K562 (cell line): Measurements from ENCODE around the gene QSOX2. TPM values are rescaled to one million over a fixed set of nuclear protein-coding genes. Genes with fewer than 3 reads are reported as not detected.

Experiments
- AFF1 ChIP-seq, 2 experiments: fragments of 450-650 bp; IDR thresholded peaks; 2 replicates each; pipeline ENCODE4 v1.6.1; 2018; ENCODE audit warnings: mild to moderate bottlenecking in 2 of 2, low read depth in 1 of 2; ENCODE audit not compliant: partially characterized antibody in 2 of 2
- E2F4 ChIP-seq: sonication (generic); formaldehyde crosslinking; IDR thresholded peaks from 2 replicates; pipeline ENCODE4 v1.8.0; 2022; ENCODE audit warnings: mild to moderate bottlenecking, low read depth, missing genetic modification reagents
- HDAC1 ChIP-seq, 2 experiments: fragments of 450-650 bp; IDR thresholded peaks; 2 replicates each; pipeline ENCODE4 v1.6.1; 2016 to 2017; ENCODE audit warnings: inconsistent platforms in 1 of 2, mild to moderate bottlenecking in 1 of 2, moderate library complexity in 1 of 2
- JUND ChIP-seq, 2 experiments: IDR thresholded peaks; 2 replicates in 1 of 2; 3 replicates in 1 of 2; pipeline ENCODE4 v1.6.1; 2011; ENCODE audit warnings: borderline replicate concordance in 2 of 2, low read depth in 2 of 2, low read length in 2 of 2, improper control_type of control experiment in 1 of 2, missing biosample characterization in 1 of 2, missing genetic modification characterization in 1 of 2, missing genetic modification reagents in 1 of 2
- KDM1A ChIP-seq, 2 experiments: fragments of 450-650 bp; IDR thresholded peaks; 2 replicates each; pipeline ENCODE4 v1.6.1; 2016; ENCODE audit warnings: mild to moderate bottlenecking in 2 of 2
- MXD1 ChIP-seq: fragments of 250-450 bp; sonication (Bioruptor Pico); IDR thresholded peaks from 2 replicates; pipeline ENCODE4 v1.8.0; 2021; ENCODE audit warnings: borderline replicate concordance, mild to moderate bottlenecking, moderate library complexity; ENCODE audit not compliant: poor library complexity, severe bottlenecking
- NEUROD1 ChIP-seq: fragments of 150-350 bp; IDR thresholded peaks from 2 replicates; pipeline ENCODE4 v1.6.1; 2014; ENCODE audit warnings: borderline replicate concordance, low read length, low read depth; ENCODE audit not compliant: partially characterized antibody
- RBFOX2 ChIP-seq: fragments of 200-400 bp; formaldehyde crosslinking; IDR thresholded peaks from 2 replicates; pipeline ENCODE4 v1.6.1; 2017; ENCODE audit warnings: low read depth, mild to moderate bottlenecking, low read length, moderate library complexity
- SMARCA5 ChIP-seq: fragments of 450-650 bp; IDR thresholded peaks from 2 replicates; pipeline ENCODE4 v1.6.1; 2016
- TCF3 ChIP-seq: sonication (generic); formaldehyde crosslinking; IDR thresholded peaks from 2 replicates; pipeline ENCODE4 v1.4.0; 2020; ENCODE audit warnings: mild to moderate bottlenecking, missing genetic modification reagents
- polyA plus RNA-seq, 8 experiments: library from polyadenylated mRNA; depleted of rRNA in 4 of 8; stranded (reverse) in 5 of 8; unstranded in 3 of 8; fragments of >200 nt; fragmentation: Nextera tagmentation in 2 of 8; fragmentation: Illumina TruSeq in 1 of 8; extraction: Ambion mirVana in 2 of 8; extraction: Trizol in 1 of 8; gene quantifications; 2 replicates each; pipeline versions ENCODE4 v1.2.1 to v1.2.3, GENCODE V29; 2011 to 2014; ENCODE audit warnings: inconsistent platforms in 1 of 8, missing spikeins in 1 of 8
- total RNA-seq, 7 experiments: library from RNA; depleted of rRNA in 6 of 7; stranded (reverse); fragments of >200 nt in 6 of 7; fragmentation: Illumina TruSeq in 2 of 7; extraction: Trizol in 2 of 7; gene quantifications; 2 replicates each; pipeline versions ENCODE4 v1.2.1 to v1.2.3, GENCODE V29; 2011 to 2021; ENCODE audit warnings: low replicate concordance in 1 of 7
- TF ChIP-seq, protein P1 (sequence below): fragments of 150-350 bp; IDR thresholded peaks from 2 replicates; pipeline ENCODE4 v1.6.1; 2014; ENCODE audit warnings: low read depth, mild to moderate bottlenecking, low read length, borderline replicate concordance
- TF ChIP-seq, protein P2 (sequence below): fragments of 250-450 bp; sonication (Bioruptor Pico); IDR thresholded peaks from 2 replicates; pipeline ENCODE4 v1.8.0; 2021; ENCODE audit warnings: moderate library complexity, mild to moderate bottlenecking, inconsistent platforms
- TF ChIP-seq, protein P3 (sequence below): fragments of 250-450 bp; sonication (Bioruptor Pico); IDR thresholded peaks from 2 replicates; pipeline ENCODE4 v1.9.0; 2021; ENCODE audit warnings: mild to moderate bottlenecking, inconsistent platforms

Gene QSOX2
- total and polyA plus RNA-seq, 9 of the 15 experiments (the other 6 are each of a cell fraction or from before 2014, with no cell fraction given) = 0.51 to 23.7 (median 12.7) TPM

DNA sequence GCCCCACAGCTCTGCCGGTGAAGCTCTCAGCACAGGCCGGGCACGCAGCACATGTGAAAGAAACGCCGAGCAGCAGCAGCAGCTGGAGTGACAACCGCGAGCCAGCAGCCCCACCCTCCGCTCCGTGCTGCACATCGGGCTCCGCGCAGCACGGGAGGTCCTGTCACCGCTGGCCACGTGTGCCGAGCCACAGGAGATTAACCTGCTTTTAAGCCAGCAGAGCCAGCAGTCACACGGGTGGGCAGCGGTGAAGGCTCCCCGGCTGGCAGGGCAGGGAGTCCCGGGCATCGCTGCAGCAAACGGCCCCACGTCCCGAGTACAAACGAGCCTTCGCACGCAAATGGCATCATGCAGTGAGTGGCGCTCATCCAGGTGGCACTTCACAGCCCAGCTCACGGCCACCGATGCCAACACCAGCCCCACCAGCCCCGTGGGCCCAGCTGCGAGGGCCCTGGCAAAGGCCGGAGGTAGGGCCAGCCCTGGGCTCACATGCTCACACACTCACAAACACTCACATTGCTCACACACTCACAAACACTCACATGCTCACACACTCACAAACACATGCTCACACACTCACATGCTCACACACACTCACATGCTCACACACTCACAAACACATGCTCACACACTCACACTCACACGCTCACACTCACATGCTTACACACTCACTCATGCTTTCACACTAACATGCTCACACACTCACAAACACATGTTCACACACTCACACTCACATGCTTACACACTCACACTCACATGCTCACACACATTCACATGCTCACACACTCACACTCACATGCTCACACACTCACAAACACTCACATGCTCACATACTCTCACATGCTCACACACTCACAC is 47.2 kb upstream of the QSOX2 start (continued):
- TF ChIP-seq, protein P1, sequence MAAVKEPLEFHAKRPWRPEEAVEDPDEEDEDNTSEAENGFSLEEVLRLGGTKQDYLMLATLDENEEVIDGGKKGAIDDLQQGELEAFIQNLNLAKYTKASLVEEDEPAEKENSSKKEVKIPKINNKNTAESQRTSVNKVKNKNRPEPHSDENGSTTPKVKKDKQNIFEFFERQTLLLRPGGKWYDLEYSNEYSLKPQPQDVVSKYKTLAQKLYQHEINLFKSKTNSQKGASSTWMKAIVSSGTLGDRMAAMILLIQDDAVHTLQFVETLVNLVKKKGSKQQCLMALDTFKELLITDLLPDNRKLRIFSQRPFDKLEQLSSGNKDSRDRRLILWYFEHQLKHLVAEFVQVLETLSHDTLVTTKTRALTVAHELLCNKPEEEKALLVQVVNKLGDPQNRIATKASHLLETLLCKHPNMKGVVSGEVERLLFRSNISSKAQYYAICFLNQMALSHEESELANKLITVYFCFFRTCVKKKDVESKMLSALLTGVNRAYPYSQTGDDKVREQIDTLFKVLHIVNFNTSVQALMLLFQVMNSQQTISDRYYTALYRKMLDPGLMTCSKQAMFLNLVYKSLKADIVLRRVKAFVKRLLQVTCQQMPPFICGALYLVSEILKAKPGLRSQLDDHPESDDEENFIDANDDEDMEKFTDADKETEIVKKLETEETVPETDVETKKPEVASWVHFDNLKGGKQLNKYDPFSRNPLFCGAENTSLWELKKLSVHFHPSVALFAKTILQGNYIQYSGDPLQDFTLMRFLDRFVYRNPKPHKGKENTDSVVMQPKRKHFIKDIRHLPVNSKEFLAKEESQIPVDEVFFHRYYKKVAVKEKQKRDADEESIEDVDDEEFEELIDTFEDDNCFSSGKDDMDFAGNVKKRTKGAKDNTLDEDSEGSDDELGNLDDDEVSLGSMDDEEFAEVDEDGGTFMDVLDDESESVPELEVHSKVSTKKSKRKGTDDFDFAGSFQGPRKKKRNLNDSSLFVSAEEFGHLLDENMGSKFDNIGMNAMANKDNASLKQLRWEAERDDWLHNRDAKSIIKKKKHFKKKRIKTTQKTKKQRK = no peak
- TF ChIP-seq AFF1 (IDR thresholded peaks at IDR 0.05; ENCODE audit: low read depth in 1 of 2, partially characterized antibody in 2 of 2) (no peak), TCF3 (CRISPR knock-in tag) (no peak), HDAC1 (IDR thresholded peaks at IDR 0.05) (no peak), JUND (IDR thresholded peaks at IDR 0.05; ENCODE audit: borderline replicate concordance, low read depth, low read length) (no peak), JUND (tag; IDR thresholded peaks at IDR 0.05; ENCODE audit: borderline replicate concordance, low read depth, low read length) (no peak; the same call in 2 of the 3 replicates), RBFOX2 (no peak), SMARCA5 (no peak), E2F4 (CRISPR knock-in tag) (no peak), MXD1 (CRISPR knock-in tag) (no peak), KDM1A (IDR thresholded peaks at IDR 0.05) (no peak), NEUROD1 (no peak)
- TF ChIP-seq, protein P2, sequence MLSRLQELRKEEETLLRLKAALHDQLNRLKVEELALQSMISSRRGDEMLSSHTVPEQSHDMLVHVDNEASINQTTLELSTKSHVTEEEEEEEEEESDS = no peak
- TF ChIP-seq, protein P3, sequence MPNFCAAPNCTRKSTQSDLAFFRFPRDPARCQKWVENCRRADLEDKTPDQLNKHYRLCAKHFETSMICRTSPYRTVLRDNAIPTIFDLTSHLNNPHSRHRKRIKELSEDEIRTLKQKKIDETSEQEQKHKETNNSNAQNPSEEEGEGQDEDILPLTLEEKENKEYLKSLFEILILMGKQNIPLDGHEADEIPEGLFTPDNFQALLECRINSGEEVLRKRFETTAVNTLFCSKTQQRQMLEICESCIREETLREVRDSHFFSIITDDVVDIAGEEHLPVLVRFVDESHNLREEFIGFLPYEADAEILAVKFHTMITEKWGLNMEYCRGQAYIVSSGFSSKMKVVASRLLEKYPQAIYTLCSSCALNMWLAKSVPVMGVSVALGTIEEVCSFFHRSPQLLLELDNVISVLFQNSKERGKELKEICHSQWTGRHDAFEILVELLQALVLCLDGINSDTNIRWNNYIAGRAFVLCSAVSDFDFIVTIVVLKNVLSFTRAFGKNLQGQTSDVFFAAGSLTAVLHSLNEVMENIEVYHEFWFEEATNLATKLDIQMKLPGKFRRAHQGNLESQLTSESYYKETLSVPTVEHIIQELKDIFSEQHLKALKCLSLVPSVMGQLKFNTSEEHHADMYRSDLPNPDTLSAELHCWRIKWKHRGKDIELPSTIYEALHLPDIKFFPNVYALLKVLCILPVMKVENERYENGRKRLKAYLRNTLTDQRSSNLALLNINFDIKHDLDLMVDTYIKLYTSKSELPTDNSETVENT = no peak
